ENCODE results near the gene DDX43.
A peak's percentile ranks its signal among the peaks of the same experiment; 100 is the strongest.
"Not testable (repeated sequence)": the region's sequence is repeated elsewhere in the genome, so short reads cannot be mapped to it uniquely, and the experiment has no call there.

The DDX43 gene

DNA sequence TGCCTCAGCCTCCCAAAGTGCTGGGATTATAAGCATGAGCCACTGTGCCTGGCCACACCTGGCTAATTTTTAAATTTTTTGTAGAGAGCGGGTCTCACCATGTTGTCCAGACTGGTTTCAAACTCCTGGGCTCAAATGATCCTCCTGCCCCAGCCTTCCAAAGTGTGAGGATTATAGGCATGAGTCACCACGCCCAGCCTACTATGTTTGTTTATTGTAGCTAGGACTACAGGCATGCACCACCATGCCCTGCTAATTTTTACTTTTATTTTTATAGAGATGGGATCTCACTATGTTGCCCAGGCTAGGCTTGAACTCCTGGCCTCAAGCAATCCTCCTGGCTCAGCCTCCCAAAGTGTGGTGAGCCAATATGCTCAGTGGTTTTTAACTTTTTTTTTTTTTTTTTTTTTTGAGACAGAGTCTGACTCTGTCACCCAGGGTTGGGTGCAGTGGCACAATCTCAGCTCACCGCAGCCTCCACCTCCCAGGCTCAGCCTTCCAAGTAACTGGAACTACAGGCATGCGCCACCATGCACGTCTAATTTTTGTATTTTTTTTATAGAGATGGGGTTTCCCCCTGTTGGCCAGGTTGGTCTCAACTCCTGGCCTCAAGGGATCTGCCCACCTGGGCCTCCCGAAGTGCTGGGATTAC lies 12.0 kb upstream of the DDX43 start:
- no peak for DNase-seq
- in situ Hi-C loops (cut with MboI; ENCODE audit: low pct_unique_long_range_greater_than_20kb, low sequenced_read_pairs), result no loop called here

DNA sequence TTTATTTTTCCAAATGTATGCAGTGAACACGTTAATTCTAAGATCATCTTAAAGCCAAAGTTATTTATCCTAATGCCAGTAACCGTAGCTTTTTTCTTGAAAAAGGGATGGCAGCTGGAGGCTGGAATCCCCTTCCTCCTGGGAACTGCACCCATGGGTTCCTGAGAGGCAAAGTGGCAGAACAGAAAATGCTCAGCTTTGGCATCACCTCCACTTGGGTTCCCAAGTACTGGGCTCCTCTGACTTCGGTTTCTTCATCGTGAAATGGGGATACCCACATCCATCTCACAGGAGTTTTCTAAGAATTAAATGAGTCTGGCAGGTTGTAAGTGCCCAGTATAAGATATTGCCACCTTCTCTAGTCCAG lies 6.2 kb upstream of the DDX43 start:
- no peak for DNase-seq
- in situ Hi-C loops (cut with MboI; ENCODE audit: low pct_unique_long_range_greater_than_20kb, low sequenced_read_pairs), result no loop called here

DNA sequence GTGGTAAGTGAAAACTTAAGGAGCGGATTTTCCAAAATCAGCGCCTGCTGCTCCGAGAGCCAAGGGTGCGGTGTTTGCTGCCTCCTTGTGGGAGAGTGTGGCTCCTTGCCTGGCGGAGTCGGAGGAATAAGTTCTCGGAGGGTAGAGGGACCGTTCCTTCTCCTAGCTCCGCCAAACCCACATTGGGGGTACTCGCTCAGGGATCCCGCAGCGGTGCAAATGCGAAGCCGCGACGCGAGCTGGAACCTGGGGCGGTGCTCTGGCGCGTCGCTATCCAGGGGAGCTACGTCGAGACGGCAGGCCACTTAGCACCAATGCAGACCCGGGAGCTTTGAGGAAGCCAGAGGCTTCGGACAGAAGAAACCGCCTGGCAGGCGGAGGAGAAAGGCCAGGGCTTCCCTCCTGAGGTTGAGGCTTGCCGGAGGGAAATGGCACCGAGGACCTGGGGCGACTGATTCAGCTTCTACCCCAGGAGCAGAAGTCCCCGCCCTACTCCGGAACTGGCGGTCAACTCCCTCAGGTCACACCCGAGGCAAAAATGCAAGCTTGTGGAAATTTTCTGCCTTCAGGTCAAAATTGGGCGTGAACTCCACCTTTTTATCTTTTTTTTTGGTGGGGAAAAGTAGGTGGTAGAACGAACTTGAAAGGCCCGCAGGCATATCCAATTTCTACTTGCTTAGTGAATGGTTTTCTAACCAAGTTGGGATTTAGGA lies 5.7 kb upstream of the DDX43 start:
- in situ Hi-C loops (cut with MboI; ENCODE audit: low pct_unique_long_range_greater_than_20kb, low sequenced_read_pairs), result no loop called here
- peak; percentile 83 for DNase-seq

DNA sequence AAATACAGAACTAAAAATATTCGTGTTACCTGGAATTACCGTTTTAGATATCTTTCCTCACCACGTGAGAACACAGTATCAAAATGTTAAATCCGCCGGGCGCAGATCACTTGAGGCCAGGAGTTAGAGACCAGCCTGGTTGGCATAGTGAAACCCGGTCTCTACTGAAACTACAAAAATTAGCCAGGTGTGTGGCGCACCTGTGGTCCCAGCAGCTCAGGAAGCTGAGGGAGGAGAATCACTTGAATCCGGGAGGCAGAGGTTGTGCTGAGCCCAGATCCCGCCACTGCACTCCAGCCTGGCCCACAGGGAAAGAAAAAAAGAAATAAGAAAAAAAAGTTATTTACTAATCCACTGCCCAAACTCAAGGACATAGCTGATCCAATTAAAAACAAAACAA lies 4.8 kb upstream of the DDX43 start:
- in situ Hi-C loops (cut with MboI; ENCODE audit: low pct_unique_long_range_greater_than_20kb, low sequenced_read_pairs), result no loop called here
- no peak for DNase-seq

DNA sequence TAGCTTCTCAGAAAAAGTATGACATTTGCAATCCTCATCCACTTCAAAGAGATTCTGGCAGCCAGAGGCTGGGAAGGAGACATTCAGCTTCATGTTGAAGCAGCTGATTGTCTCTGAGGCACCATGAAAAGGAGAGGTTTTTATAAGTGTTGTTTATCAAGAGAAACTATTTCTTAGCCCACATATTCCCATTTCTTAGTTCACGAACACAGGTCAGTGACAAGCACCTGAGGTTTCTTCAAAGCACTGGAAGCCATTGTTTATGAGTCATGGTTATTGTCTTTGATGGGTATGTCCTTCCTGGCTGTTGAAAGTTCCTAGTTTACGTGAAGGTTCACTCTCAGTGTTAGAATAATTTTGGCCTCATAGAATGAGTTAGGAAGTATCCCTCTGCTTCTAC lies 3.0 kb upstream of the DDX43 start:
- no peak for DNase-seq
- in situ Hi-C loops (cut with MboI; ENCODE audit: low pct_unique_long_range_greater_than_20kb, low sequenced_read_pairs), result no loop called here

DNA sequence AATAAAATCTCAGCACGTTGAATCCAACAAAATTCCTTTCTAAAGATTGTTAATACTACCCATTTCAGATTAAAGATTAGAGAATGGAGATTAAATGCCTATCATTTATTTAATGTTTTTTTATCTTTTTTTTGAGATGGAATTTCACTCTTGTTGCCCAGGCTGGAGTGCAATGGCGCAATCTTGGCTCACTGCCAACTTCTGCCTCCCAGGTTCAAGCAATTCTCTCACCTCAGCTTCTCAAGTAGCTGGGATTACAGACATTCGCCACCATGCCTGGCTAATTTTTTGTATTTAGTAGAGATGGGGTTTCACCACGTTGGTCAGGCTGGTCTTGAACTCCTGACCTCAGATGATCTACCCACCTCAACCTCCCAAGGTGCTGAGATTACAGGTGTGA lies 2.4 kb upstream of the DDX43 start:
- in situ Hi-C loops (cut with MboI; ENCODE audit: low pct_unique_long_range_greater_than_20kb, low sequenced_read_pairs); DNase-seq: not testable (repeated sequence)

DNA sequence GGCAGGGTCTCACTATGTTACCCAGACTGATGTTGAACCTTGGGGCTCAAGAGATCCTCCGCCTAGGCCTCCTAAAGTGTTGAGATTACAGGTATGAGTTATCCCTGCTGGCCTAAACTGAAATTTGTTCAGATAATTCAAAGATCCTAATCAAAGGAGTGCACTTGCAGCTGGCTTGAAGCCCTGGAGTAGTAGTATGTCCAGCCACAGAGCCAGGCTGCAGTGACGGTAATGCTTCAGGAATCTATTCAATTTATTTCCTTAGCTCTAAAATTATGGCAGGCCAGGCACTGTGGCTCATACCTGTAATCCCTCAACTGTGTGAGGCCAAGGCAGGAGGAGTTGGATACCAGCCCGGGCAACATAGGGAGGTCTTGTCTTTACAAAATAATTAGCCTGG lies 1.4 kb upstream of the DDX43 start:
- in situ Hi-C loops (cut with MboI; ENCODE audit: low pct_unique_long_range_greater_than_20kb, low sequenced_read_pairs), result no loop called here
- DNase-seq, result no peak

DNA sequence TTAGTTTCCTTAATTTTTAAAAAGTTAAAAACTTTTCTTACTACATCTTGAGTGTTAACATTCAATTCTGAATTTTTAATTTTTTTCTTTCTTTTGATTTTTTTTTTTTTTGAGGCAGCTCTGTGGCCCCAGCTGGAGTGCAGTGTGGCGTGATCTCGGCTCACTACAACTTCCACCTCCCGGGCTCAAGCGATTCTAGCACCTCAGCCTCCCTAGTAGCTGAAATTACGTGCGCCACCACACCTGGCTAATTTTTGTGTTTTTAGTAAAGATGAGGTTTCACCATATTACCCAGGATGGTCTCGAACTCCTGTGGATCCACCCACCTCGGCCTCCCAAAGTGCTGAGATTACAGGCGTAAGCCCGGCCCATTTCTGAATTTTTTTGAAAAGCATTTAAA lies 1.2 kb downstream of the DDX43 start:
- no peak for DNase-seq
- in situ Hi-C loops (cut with MboI; ENCODE audit: low pct_unique_long_range_greater_than_20kb, low sequenced_read_pairs), result no loop called here

DNA sequence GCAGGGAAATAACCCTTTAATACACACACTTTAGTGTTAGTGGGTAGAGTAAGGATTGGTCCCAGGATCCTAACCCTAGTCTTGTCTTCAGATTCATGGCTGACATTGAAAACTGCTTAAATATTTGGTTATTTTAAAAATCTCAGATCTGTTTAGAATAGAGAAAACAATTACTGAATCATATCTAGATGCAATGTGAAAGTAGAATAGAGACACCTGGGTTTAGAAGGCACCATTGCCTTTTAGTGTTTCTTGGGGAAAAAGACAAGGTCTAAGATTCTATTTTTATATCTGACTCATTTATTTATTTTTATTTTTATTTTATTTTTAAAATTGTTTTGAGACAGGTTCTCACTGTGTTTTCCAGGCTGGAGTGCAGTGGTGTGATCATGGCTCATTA lies 6.0 kb downstream of the DDX43 start:
- DNase-seq, result no peak
- in situ Hi-C loops (cut with MboI; ENCODE audit: low pct_unique_long_range_greater_than_20kb, low sequenced_read_pairs), result no loop called here

DNA sequence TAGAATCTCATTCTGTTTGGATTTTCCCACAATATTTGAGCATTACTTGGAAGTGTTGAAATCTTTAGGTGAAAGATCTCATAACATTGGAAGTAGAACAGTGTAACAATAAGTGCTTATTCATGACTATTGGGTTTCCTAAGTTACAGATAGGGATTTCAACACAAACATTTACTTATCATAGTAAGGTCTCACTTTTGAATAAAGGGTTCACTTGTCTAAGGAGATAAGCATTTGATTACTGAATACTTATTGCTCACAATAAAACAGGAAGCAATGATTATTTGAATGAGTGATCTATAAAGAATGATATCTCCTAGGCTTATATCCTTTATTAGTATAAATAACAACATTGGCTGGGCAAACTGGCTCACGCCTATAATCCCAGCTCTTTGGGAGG lies 14.8 kb downstream of the DDX43 start:
- DNase-seq, result no peak
- in situ Hi-C loops (cut with MboI; ENCODE audit: low pct_unique_long_range_greater_than_20kb, low sequenced_read_pairs), result no loop called here

DNA sequence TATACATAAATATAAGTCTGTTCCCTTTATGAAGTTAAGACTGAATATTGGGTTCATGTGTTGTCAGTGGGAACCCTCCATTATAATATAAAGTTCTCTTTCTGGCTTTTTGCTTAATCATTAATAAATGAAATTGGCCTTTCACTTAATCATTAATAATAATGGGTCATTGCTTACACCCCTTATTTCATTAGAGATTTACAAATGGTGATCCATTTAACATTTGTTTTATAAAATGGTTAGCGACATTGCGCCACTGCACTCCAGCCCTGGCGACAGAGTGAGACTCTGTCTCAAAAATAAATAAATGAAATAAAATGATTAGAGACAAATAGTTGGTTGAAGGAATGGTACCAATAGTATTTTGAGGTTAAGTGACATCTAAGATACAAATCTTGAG lies 18.5 kb downstream of the DDX43 start:
- no peak for DNase-seq
- in situ Hi-C loops (cut with MboI; ENCODE audit: low pct_unique_long_range_greater_than_20kb, low sequenced_read_pairs), result no loop called here

DNA sequence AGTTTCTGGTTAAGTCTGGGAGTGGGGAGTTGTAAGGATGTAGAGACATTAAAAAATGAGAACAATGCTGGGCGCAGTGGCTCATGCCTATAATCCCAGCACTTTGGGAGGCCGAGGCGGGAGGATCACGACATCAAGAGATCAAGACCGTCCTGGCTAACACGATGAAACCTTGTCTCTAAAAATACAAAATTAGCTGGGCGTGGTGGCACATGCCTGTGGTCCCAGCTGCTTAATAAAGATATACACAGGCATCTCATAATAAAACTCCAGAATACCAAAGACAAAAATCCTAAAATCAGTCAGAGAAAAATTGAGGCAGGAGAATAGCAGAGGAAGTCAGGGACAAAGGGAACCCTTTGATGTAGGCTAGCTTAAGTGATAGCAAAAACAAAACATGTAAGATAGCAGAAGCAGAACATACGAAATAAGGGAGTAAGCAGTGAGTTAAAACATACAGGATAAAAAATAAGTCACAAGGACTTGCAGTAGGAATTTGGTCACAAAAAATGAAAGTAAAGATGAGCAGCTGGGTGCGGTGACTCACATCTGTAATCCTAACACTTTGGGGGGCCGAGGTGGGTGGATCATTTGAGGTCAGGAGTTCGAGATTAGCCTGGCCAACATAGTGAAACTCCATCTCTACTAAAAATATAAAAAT lies 23.6 kb downstream of the DDX43 start:
- no peak for DNase-seq
- in situ Hi-C loops (cut with MboI; ENCODE audit: low pct_unique_long_range_greater_than_20kb, low sequenced_read_pairs), result no loop called here

DNA sequence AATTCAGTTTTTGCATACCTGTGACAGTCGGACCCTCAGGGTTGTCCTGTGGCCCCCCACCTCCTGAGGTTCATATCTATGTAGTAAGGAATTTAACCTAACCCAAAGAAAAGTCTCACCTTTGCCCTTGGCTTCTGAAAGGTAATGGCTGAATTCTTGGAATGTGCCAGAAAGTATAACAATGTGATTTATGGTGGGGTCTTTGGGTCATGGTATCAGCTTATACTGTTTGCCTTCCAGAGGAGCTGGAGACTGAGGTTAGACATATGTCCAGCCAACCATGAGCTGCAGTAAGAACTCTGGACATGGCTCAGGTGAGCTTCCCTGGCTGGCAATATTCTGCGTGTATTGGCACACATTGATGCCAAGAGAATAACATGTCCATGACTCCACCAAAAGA lies 26.9 kb downstream of the DDX43 start:
- DNase-seq, result no peak
- in situ Hi-C loops (cut with MboI; ENCODE audit: low pct_unique_long_range_greater_than_20kb, low sequenced_read_pairs), result no loop called here

DNA sequence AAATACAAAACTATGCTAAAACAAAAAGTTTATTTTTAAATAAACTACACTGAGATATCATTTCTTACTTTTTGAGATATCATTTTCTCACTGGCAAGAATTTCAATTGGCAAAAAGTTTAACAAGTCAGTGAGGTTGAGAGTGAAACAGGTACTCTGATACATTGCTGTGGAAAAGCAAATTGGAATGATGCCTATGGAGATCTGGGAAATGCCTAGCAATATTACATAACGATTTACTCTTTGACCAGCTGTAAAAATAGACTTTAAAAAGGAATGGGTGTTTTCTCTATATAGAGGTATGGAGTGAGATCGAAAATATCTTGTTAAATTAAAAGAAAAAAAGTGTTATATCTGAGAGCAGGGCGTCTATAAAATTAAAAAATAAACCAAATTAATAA lies 40.6 kb downstream of the DDX43 start:
- DNase-seq, result no peak
- in situ Hi-C loops (cut with MboI; ENCODE audit: low pct_unique_long_range_greater_than_20kb, low sequenced_read_pairs), result no loop called here

DNA sequence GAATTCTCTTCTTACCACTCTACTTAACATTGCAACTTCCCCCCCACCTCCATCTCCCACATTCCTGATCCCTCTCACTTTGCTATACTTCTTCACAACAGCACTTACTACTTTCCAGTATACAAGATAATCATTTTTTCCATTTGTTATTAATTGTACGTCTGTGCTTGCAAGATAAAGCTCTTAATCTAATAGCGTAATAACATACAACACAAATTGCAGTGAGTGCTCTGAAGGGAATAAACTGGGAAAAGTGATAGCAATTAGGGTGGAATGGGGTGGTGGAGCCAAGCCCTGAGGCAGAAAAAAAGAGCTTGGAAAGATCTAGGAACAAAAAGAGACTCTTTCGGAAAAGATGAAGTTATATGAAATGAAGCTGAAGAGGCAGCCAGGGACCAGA lies 48.9 kb downstream of the DDX43 start:
- in situ Hi-C loops (cut with MboI; ENCODE audit: low pct_unique_long_range_greater_than_20kb, low sequenced_read_pairs), result no loop called here
- no peak for DNase-seq

DNA sequence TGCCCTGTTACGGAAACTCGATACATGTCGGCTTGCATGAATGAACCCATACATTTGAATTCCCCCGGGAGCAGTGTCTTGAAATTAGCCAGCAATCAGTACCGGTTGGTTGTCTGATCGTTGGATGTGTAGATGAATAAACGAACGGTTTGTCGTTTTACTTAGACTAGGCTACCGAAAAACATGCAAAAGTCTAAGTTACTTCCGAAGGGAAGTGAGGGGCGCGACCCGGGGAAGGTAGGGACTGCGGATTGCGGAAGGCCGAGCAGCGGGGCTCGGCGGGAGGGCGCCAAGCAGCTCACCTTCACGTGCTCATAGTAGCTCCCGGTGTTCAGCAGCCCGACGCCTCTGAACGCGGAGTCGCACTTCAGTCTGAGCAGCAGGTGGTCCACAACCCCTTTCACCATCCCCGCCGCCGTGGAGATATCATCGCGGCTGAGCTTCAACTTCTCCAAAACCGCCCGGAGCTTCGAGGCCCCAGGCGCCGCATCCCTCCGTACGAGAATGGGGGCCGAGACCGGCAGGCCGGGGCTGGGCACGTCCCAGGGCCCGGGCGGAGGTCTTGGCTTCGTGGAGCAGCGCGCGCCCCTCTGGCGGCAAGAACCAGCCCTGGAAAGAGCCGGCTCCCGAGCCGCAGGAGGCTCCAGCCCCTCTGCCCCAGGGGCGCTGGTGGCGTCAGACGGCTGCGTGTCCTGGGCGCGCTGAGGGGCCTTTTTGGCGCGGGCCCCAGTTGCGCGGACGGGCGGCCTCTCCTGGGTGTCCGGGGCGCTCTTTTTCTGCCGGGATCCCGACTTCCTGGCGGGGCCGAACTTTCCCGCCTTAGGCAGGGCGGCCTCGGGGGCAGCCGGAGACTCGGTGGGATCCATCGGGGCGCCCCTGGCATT lies 56.8 kb downstream of the DDX43 start:
- in situ Hi-C loops (cut with MboI; ENCODE audit: low pct_unique_long_range_greater_than_20kb, low sequenced_read_pairs), result no loop called here
- DNase-seq, result peak; percentile 77

DNA sequence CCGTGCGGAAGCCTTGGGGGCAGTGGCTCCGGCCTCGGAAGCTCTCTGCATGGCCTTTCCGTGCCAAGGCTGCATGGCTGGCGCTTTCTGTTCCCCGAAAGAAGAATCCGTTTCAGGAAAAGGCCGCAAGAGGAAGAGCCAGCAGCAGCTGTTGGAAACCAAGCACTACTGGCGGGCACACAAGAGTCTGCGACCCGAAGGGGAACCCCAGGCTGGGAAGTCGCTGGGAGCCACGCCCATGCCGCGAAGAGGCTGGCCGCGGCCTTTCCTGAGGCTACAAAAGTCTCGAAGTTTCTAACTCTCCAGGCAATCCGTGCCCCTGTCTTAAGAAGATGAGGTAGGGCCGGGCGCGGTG lies 57.5 kb downstream of the DDX43 start, which contains the start of gene CGAS:
Gene CGAS (minus strand): TSS at position 191 of the 355 bp plus-strand sequence. CDS start 116 bp downstream, at position 75.
- in situ Hi-C loops (cut with MboI; ENCODE audit: low pct_unique_long_range_greater_than_20kb, low sequenced_read_pairs), result no loop called here
- DNase-seq, result peak; percentile 93

DNA sequence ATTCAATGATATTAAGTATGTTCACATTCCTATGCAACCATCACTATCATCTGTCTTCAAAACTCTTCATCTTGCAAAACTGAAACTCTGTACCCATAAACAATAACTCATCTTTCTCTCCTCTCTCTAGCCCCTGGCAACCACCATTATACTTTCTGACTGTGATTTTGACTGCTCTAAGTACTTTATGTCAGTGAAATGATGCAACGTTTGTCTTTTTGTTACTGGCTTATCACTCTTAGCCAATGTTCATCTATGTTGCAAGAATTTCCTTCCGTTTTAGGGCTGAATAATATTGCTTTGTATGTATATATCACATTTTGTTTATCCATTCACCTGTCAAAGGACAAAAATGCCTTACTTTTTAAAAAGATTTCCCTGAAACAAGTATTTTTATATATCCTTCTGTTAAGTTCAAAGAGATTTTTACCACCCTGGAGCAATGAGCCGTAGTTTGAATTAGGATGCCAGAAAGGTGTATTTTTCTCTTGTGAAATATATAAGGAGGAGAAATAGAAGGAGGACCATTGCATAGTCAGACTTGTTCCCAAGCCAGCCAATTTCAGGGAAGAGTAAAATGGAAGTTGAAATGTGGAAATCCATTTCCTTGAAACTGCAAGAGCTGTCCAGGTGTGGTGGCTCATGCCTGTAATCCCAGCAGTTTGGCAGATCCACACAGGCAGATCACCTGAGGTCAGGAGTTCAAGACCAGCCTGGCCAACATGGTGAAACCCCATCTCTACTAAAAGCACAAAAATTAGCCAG lies 61.4 kb downstream of the DDX43 start:
- in situ Hi-C loops (cut with MboI; ENCODE audit: low pct_unique_long_range_greater_than_20kb, low sequenced_read_pairs), result no loop called here
- DNase-seq, result peak; percentile 69

DNA sequence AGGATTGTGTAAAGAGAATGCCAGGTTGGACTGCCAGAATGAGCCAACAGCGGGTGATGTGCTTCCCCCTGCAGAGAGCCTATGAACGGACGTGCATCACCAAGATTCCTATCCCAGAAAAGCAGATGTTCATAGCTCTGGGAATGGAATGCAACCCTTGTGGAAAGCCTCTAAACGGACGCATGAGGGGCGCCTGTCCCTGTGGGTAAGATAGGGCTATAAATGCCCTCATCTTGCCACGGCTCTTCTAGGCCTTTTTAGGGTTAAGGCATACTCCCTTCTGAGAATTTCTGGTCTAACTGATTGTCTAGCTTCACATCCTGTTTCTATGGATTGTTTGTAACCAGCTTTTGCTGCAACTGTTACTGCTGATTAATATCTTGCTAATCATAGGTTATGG lies 64.8 kb downstream of the DDX43 start:
- DNase-seq; in situ Hi-C loops (cut with MboI; ENCODE audit: low pct_unique_long_range_greater_than_20kb, low sequenced_read_pairs): not testable (repeated sequence)
